NT2/D1 (cell line): Measurements from ENCODE around the gene RAB11FIP3.

Experiments
- SUZ12 ChIP-seq: IDR thresholded peaks from 2 replicates; pipeline ENCODE4 v1.6.1; 2011; ENCODE audit not compliant: insufficient read length, insufficient read depth; ENCODE audit errors: extremely low read depth
- YY1 ChIP-seq: IDR thresholded peaks from 2 replicates; pipeline ENCODE4 v1.6.1; 2011; ENCODE audit not compliant: insufficient read length, insufficient read depth
- ZNF274 ChIP-seq: IDR thresholded peaks from 2 replicates; pipeline ENCODE4 v1.6.1; 2011; ENCODE audit warnings: mild to moderate bottlenecking, low read depth, low read length

DNA sequence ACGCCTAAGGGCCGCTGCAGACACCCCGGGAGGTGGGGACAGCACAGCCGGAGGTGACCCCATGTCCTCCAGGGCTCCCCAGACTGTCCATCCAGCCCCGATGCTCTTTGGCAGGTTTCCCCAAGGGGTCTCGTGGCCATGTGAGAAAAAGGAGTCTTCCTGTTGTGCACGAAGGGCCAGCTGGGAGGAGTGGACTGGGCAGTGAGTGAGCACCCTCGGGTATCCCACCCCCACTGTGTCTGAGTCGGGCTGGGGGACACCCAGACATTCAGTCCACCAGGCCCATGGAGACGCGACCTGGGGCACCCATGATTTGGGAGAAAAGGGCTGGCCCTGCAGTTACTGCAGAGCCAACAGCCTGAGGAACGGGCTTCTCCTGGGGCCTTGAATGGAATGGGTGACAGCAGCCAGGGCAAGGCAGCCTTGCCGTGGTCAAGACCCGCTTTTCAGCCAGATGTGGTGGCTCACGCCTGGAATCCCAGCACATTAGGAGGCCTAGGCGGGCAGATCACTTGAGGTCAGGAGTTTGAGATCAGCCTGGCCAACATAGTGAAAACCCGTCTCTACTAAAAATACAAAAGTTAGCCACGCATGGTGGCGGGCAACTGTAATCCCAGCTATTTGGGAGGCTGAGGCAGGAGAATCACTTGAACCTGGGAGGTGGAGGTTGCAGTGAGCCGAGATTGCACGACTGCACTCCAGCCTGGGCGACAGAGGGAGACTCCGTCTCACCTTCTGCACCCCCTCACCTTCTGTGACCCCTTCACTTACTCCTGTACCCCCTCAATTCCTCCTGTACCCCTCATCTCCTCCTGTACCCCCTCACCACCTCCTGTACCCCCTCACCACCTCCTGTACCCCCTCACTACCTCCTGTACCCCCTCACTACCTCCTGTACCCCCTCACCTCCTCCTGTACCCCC lies 78.0 kb downstream of the RAB11FIP3 start:
- TF ChIP-seq YY1 (no peak), SUZ12 (no peak), ZNF274 (no peak)
